A549 (cell line): ENCODE results near the gene SERPINA10.

Experiments
- BHLHE40 ChIP-seq: IDR thresholded peaks from 2 replicates; pipeline ENCODE4 v1.6.1; 2012; ENCODE audit warnings: low read depth, low read length, inconsistent platforms
- CHD4 ChIP-seq: fragments of 200-600 bp; sonication (generic); IDR thresholded peaks from 2 replicates; pipeline ENCODE4 v1.6.1; 2016; ENCODE audit warnings: antibody characterized with exemption, mild to moderate bottlenecking, borderline replicate concordance
- CTCF ChIP-seq: fragments of >200 bp; sonication (Bioruptor Twin); formaldehyde crosslinking; IDR thresholded peaks from 3 replicates; pipeline ENCODE4 v1.5.1; 2016
- EP300 ChIP-seq, 2 experiments: fragments of >200 bp; sonication (Bioruptor Twin); formaldehyde crosslinking; IDR thresholded peaks; 2 replicates in 1 of 2; 3 replicates in 1 of 2; pipeline ENCODE4 v1.6.1; 2016 to 2017
- FOSB ChIP-seq: fragments of 250-450 bp; sonication (Bioruptor Pico); IDR thresholded peaks from 2 replicates; pipeline ENCODE4 v1.5.0; 2020; ENCODE audit warnings: mild to moderate bottlenecking, moderate library complexity
- HOXA7 ChIP-seq: fragments of 250-450 bp; sonication (Bioruptor Pico); IDR thresholded peaks from 2 replicates; pipeline ENCODE4 v1.5.0; 2020; ENCODE audit warnings: mild to moderate bottlenecking, moderate library complexity
- JUN ChIP-seq, 2 experiments: fragments of >200 bp; sonication (Bioruptor Twin); formaldehyde crosslinking; IDR thresholded peaks; 2 replicates in 1 of 2; 3 replicates in 1 of 2; pipeline ENCODE4 v1.6.1; 2016 to 2017
- MAZ ChIP-seq: fragments of 150-350 bp; IDR thresholded peaks from 2 replicates; pipeline ENCODE4 v1.6.1; 2014; ENCODE audit warnings: antibody characterized with exemption, low read depth, low read length, borderline replicate concordance
- MYC ChIP-seq: IDR thresholded peaks from 2 replicates; pipeline ENCODE4 v1.6.1; 2012; ENCODE audit warnings: mild to moderate bottlenecking, inconsistent platforms, low read length, improper control_type of control experiment, borderline replicate concordance
- POLR2A ChIP-seq: IDR thresholded peaks from 2 replicates; pipeline ENCODE4 v1.6.1; 2012; ENCODE audit warnings: mild to moderate bottlenecking, low read length
- POLR2AphosphoS2 ChIP-seq: conservative IDR thresholded peaks from 2 replicates; pipeline ENCODE4 v1.6.1; 2012; ENCODE audit warnings: low read length, improper control_type of control experiment, inconsistent platforms
- REST ChIP-seq: fragments of 200-600 bp; sonication (generic); IDR thresholded peaks from 2 replicates; pipeline ENCODE4 v1.6.1; 2016; ENCODE audit warnings: antibody characterized with exemption, mild to moderate bottlenecking, moderate library complexity
- RFX5 ChIP-seq: fragments of 450-650 bp; IDR thresholded peaks from 2 replicates; pipeline ENCODE4 v1.7.1; 2014; ENCODE audit warnings: antibody characterized with exemption, mild to moderate bottlenecking, moderate library complexity
- USF2 ChIP-seq: fragments of 450-650 bp; IDR thresholded peaks from 2 replicates; pipeline ENCODE4 v1.6.1; 2014; ENCODE audit warnings: antibody characterized with exemption

- no peak for TF ChIP-seq USF2
- no peak for TF ChIP-seq EP300 (IDR thresholded peaks at IDR 0.05)
- no peak for TF ChIP-seq RFX5
- TF ChIP-seq CTCF, result no peak
- no peak for TF ChIP-seq BHLHE40
- no peak for TF ChIP-seq MAZ
- TF ChIP-seq POLR2AphosphoS2, result no peak
- no peak for TF ChIP-seq HOXA7
- no peak for TF ChIP-seq MYC
- no peak for TF ChIP-seq POLR2A
- TF ChIP-seq CHD4, result no peak
- no peak for TF ChIP-seq JUN (IDR thresholded peaks at IDR 0.05)
- no peak for TF ChIP-seq REST
- no peak for TF ChIP-seq FOSB (CRISPR knock-in tag)
These were observed 35.1 kb upstream of the SERPINA10 start for GRCh38 chr14:94328196-94328595.
